NCI-H1417 treated with DMSO at 0.1 percent for 48 hours (cell line): ENCODE measurements around the gene COL20A1.
"Not testable (repeated sequence)": the region's sequence is repeated elsewhere in the genome, so short reads cannot be mapped to it uniquely, and the experiment has no call there.

ENCODE experiments used
- DNase-seq: peaks from one replicate; lab custom pipeline; 2025; lab: John Stamatoyannopoulos, UW

COL20A1 gene

DNA sequence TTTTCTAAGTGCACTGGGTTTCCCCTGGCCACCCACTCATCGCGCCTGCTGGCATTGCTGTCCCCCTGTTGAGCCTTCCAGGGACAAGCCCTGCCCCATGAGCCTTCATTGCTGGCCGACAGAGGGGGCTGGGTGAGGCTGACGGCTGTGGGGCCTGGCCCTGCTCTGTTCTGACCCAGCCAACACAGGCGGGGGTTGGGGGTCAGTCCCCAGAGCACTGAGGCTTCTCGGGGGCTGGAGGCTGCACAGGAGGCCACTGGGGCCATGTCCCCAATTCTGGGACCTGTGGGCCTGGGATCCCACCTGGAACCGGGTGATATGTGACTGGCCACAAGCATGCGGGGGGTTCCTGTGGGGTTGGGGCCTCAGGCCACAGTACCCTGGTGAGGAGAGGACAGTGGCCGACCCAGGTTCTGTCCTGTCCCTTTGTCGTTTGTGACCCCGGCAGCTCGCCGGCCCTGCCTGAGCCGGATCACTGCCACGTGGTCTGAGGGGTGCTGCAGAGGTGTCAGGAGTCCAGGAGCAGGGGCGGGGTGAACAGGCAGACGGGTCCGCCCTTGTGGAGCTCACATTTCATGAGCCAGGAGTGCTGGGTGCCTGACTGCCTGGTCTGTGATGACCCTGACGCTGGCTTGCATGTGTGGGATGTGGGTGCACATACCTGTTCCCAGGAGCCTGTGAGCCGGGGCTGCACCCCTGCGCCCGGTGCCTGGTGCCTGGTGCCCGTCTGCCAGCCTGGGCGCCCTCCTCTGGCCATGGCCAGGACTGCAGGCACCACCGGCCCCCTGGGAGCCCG is 2.1 kb upstream of the COL20A1 start:
- DNase-seq, result no peak

DNA sequence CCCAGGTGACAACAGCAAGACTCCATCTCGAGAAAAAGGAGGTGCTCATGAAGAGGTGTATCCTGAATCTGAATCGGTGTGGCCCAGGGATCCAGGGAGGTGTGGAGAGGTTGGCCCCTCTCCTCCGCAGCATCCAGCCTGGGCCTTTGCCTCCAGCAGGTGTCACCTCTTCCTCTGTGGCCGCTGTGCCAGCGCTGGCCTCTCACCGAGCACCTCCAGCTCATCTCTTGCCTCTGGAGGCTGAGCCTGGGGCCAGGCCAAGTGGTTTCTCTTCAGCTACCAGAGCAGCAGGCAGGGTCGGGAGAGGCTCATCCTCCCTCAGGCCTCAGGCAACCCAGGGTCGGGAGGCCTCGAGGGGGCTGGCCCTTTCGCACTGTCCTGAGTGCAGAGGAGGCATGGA is 1.2 kb upstream of the COL20A1 start:
- DNase-seq, result no peak

DNA sequence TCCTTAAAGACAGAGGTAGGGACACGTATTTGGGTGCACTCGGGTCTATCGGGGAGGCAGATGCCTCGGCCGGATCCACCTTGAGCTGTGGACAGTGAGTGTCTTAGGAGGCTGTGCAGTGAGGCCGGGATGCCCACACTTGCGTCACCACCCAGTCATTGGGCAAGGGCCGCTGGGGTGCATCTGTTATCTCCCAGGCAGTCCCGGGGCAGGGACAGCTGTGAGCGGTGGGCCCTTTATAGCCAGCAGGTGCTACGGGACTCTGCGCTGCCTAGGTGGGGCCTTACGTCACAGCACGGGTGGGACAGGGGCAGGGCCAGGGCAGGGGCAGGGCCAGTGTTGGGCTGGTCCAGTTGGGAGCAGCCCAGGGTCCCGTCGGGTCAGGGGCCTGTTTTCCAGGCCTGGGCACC is 689 bp upstream of the COL20A1 start:
- no peak for DNase-seq

DNA sequence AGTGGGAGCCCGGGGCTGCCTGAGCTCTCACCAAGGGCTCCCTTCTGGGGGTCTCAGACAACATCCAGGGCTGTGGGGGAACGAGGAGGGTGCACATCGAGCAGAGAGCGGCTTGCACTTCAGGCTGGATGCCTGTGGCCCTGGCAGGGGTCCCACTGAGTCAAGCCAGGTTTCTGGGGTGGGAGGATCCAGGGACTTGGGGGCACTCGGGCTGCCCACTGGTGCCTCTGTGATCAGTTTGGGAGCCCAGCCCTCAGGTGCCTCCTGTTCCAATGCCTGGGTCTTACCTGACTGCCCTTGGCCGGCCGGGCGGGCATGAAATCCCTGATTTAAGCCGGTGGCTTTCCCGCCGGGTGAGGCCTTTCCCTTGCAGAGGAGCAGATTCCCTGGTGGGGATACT is 470 bp downstream of the COL20A1 start:
- no peak for DNase-seq

DNA sequence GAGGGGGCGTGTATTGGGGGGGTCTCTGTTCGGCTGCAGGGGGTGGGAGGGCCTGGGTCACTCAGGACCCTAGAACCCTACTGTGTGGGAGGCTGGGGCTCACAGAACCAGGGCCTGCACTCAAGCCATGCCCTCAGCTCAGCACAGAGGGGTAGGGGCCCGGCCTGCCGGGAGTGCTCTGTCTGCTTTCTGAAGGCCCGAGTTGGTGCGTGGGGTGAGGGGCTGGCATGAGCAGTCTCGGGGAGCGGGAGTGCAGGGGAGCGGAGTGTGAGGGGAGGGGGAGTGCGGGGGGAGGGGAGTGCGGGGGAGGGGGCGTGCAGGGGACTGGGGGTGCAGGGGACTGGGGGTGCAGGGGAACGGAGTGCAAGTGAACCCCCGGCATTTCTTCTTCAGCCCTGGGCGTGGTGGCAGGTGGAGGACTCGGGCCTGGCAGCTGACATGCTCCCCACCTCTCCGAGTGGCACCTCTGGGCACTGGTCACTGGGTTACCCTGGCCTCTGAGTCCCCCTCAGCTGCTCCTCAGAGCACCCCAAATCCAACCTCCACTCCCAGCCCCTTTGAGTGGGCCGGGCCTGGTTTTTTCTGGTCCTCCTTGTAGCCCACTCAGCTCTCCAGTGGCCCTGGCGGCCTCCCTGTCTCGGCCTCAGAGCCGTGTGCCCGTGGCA is 1.0 kb downstream of the COL20A1 start:
- no peak for DNase-seq

DNA sequence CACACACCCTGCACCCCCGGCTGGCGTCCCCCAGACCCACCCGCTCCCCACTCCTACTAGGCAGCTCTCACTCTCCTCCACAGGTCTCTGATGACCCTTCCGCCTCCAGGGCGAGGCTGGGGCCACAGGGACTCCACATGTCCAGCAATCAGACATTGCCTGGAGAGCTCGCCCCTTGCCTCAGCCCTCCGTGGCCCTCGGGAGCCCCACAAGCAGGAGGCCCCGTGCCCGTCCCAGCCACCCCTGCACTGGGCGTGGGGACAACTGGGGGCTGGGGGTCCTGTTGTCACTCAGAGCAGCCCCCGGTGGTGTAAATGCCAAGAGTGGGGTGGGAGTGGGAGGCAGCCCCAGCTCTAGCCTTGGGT is 1.5 kb downstream of the COL20A1 start:
- DNase-seq, result no peak

DNA sequence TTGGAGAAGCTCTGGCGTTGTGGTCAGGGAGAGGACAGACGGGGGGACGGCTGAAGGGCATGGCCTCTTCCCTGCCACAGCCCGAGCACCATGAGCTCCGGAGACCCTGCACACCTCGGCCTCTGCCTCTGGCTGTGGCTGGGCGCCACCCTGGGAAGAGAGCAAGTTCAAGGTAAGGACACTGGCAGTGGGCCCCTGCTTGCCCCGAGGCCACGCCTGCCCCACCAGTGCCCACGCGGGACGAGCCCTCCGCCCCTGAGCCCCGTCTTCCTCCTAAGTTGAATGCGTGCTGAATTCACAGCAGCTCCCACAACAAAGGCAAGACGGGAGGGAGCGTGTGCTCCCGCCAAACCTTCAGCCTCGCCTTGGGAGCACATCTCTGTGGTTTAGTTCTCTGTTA is 2.0 kb downstream of the COL20A1 start:
- no peak for DNase-seq

DNA sequence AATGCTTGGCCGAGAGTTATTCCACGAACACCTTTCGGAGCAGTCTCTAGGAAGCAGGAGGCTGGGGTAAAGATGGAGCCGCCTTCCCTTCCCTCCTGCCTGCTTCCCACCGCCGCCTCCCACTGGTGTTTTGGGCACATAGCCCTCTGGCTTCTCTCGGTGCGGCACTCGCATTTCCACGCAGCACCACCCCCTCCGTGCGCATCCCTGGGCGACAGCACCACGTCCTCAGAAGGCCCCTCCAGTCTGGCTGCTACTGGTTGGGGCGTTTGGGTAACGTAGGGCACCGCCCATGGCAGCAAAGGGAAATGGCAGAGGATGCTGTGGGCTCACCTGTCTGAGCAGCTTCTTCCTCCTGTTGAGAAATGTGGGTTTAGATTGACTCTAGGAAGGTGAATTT is 2.4 kb downstream of the COL20A1 start:
- no peak for DNase-seq

DNA sequence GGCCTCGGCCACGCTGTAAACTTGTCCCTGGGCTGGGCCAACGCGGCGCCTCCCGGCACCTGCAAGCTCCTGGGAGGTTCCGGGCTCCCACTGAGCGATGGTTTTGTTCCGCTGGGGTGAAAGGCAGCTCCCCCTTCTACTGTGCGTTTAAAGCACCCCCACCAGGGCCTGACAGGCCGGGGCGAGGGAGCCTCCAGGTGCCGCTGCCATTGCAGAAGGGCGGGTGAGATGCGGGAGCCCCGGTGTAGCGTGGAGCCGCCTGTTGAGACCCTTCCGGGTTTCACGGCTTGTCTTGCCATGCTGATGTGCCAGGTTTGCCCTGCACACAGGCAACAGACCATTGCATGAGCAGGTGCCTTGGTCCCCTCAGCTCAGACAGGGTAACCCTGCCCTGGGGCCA is 2.9 kb downstream of the COL20A1 start:
- no peak for DNase-seq

DNA sequence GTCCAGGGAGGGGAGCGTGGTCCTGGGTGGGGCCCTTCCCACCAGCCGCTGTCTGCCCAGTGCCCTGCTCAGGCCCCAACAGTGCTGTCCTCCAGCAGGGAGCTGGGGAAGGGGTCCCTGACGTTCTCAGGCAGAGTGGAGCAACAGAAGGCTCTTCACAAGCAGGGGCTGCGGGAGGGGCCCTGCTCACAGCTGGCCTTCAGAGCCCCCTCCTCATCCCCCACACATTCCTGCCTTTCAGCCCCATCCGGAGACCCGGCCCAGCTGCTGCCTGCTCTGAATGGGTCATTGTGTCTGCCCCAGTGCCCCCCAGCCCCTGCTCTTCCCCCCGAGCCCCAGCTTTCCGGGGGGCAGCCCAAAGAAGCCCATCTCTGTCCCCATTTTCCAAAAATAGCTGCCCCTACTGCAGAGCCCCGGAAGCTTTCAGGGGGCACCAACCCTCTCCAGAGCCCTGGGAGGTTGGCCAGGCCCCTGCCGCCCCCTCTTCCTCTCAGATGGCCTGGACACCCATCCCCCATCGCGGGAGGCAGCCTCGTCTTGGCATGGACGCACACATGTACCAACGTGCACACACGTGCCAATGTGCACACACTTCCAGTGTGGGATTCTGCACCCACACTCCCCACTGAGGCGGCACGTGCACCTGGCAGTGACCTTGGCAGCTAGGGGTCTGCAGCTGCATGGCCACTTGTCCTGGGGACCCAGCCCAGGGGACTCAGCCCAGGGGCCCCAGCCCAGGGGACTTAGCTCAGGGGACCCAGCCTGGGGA is 3.7 kb downstream of the COL20A1 start:
- no peak for DNase-seq

DNA sequence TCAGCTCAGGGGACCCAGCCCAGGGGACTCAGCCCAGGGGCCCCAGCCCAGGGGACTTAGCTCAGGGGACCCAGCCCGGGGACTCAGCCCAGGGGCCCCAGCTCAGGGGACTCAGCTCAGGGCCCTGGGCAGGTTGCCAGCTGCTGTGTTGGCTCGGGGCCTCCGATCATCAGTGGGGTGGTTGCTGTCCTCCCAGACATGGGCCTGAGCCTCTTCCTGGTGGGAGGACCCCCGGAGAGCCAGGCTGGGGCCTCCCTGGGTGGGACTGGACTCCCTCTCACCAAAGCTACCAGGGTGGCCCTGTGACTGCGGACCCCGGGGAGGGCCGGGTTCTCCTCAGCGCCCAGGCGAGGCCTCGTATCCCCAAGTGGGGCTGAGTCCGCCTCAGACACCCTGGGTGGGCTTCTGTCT is 4.4 kb downstream of the COL20A1 start:
- DNase-seq, result no peak

DNA sequence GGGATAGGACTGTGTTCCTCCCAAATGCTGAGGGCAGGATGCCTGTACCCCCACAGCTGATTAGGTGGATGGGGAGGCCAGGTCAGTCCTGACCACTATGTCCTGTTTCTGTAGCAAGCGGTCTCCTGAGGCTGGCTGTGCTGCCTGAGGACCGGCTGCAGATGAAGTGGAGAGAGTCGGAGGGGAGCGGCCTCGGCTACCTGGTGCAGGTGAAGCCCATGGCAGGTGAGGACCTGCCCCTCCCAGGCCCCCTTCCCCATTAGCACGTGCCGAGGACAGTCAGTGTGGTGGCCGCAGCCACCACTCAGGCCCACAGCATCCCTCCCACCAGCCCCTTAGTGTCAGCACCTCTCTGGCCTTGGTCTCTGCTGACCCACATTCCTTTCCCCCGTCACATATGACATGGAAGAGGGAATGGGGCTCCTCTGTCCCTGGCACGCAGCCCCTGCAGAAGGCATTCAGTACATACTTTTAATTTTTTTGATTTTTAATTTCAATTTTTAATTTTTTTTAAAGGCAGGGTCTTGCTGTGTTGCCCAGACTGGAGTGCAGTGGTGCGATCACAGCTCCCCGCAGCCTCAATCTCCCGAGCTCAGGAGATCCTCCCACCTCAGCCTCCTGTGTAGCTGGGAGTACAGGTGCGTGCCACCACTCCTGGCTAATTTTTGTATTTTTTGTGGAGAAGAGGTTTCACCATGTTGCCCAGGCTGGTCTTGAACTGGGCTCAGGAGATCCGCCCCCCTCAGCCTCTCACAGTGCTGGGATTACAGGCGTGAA is 5.0 kb downstream of the COL20A1 start:
- no peak for DNase-seq

DNA sequence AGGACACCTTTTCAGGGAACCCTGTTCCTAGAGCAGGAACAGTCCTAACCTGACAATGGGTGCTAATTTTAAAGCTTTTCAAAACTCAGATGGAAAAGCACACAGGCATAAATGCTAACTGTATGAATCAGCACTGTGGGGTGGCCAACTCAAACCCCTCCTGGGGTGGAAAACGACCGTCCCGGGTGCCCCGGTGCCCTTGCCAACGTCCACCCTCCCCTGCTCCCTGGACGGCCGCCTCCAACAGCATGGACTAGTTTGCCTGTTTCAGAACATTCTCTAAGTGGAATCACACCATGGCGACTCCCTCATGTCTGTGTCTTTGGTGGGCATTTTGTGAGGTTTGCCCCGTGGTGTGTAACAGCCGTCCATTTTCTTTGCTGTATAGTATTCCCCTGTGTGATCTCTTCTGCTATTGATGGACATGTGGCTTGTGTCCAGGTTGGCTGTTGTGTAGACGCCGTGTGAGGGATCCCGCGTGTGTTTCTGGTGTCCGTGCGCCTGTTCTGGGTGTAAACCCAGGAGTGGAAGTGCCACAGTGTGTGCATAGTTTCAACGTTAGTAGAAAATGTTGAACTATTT is 5.8 kb downstream of the COL20A1 start:
- DNase-seq, result no peak

DNA sequence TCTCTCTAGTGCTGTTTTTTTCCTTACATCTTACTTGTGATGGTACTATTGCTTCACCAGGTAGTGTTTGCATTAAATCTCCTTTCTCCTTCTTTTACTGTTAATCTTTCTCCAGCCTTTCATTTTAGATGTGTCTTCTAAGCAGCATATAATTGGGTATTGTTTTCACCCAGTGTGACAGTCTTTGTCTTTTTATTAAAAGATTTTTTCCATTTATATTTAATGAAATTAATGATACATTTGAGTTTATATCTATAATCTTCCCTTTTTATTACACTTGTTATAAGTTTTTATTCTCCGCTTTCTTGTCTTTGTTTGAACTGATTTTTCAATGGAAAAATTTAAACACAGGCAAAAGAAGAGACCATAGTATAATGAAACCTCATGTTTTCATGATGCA is 8.7 kb downstream of the COL20A1 start:
- no peak for DNase-seq

DNA sequence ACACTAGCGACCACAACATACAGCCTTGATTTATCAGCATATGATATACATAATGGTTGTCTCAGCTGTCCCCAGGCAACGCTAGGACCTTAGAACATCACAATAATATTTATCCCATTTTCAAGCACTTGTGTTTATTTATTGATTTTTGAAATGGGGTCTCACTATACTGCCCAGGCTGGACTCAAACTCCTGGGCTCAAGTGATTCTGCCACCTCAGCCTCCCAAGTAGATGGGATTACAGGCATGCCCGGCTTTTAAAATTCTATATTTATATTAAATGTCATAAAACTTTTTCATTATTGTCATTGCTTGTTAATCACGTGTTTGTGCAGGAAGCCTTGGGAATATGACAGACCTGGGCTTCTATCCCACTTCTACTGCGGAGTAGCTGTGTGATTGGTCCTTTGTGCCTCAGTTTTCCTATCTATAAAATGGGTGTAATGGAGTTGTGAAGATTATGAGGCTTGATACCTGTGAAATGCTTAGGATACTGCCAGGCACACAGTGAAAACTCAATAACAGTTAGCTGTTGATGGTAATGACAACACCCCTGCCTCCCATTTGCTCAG is 10.2 kb downstream of the COL20A1 start:
- DNase-seq, result no peak

DNA sequence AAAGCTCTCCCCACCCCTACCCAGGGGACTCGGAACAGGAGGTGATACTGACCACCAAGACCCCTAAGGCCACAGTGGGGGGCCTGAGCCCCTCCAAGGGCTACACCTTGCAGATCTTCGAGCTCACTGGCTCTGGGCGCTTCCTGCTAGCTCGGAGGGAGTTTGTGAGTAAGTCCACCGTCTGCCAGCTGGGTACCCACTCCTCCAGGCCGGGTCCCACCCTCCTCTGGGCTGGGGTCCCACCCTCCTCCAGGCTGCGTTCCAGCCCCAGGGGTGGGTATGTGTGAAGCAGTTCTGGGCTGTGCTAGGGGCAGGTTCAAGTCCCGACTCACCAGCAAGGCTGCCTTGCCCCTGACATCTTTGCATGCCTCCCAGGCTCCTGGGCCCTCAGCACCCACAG is 12.4 kb downstream of the COL20A1 start:
- no peak for DNase-seq

DNA sequence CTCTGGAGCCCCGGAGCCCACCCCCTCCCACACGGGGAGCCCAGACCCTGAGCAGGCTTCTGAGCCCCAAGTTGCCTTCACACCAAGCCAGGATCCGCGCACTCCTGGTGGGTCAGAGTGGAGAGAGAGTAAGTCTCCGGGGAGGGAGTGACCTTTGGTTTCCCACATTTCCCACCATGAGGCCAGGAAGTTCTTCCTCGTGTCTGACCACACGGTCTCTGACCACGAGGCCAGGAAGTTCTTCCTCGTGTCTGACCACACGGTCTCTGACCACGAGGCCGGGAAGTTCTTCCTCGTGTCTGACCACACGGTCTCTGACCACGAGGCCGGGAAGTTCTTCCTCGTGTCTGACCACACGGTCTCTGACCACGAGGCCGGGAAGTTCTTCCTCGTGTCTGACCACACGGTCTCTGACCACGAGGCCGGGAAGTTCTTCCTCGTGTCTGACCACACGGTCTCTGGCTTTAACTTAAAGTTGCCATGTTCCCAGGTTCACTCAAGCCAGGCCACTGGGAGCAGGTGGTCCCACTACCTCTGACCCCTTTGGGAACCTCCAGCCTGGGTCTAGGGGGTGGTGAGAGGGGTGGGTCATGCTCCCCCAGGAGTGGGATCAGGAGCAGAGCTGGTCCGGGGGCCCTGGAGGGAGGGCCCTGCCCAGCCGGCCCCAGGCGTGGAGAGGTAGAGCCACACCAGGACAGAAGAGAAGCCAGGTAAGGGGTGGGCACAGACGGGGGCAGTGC is 13.1 kb downstream of the COL20A1 start:
- DNase-seq, result not testable (repeated sequence)

DNA sequence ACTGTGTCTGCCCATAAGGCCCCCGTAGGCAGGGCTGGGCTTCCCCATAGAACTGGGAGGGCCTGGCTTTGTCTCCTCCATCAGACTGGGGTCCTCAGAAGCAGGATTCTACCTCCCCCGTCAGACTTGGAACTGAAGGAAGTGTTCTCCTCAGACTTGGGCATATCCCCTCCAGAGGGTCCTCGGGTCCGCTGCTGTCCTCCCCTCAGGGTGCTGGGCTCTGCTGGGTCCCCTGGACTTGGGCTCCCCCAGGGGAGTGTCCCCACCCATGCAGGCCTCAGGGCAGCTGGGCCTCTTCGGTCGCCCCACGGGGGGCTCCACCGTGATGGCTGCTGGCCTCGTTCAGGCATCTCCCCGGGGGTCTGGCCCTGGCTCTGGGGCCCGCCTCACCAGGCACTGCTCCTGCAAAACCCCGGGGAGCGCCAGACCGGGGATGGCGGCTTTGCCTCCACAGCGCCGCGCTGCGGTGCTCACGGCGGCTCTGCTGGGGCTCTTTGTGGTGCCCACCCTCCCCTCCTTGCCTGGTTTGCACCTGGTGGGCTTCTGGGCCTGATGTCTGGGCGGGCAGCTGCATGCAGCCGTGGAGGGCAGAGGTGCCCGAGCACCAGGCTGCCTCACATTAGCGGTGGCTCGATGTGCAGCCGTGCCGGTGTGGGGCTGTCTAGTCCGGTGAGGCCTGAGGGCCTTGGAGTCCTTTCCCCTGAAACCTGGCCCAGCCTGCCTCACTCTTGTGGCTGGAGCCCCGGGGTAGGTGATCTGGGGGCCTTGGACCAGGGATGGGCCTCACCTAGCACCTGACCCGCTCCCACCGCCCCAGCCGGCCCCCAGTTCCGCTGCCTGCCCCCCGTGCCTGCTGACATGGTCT is 13.9 kb downstream of the COL20A1 start:
- no peak for DNase-seq

DNA sequence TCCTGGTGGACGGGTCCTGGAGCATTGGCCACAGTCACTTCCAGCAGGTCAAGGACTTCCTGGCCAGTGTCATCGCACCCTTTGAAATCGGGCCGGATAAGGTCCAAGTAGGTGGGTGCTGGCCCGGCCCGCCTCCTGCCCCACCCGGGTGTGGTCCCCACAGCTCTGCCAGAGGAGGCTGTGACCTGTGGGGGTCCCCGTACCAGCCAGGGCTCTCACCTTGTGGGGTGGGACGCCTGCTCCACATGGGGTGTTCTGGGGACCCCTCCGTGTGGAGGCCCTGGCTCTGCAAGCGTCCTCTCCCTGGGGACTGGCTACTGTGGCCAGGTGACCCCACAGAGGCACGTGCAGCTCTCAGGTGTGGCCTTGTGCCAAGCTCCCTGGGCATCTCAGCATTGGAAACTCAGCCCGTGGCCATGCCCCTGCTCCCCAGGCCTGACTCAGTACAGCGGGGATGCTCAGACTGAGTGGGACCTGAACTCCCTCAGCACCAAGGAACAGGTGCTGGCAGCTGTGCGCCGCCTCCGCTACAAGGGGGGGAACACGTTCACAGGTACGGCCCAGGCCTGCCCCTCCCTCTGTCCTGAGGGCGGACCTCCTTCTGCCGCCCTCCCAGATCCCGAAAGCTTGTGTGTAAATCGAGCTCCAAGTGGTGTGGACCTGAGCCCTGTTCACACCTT is 14.7 kb downstream of the COL20A1 start:
- no peak for DNase-seq
